Hematopoietic multipotent progenitor cell treated with erythropoietin and hydrocortisone succinate and interleukin-3 and kit ligand, for 4 days (in vitro differentiated cells): ENCODE results near the gene ZNF774.
"Not testable (repeated sequence)": the region's sequence is repeated elsewhere in the genome, so short reads cannot be mapped to it uniquely, and the experiment has no call there.

ENCODE experiments used
- DNase-seq: peaks from one replicate; pipeline ENCODE4 v3.0.0-alpha.2; 2015

The ZNF774 gene

GRCh38 chr15:90393040-90393439, 41.0 kb downstream of the ZNF774 start:
- DNase-seq = no peak

GRCh38 chr15:90394074-90394473, 42.0 kb downstream of the ZNF774 start:
- no peak for DNase-seq

GRCh38 chr15:90394748-90395442, 42.8 kb downstream of the ZNF774 start:
- DNase-seq = no peak

- DNase-seq = no peak
These were observed 44.2 kb downstream of the ZNF774 start for GRCh38 chr15:90396321-90396720.

GRCh38 chr15:90400005-90400758, 48.1 kb downstream of the ZNF774 start:
- no peak for DNase-seq

- DNase-seq = peak; percentile 96
These were observed 48.8 kb downstream of the ZNF774 start for GRCh38 chr15:90400759-90401314.

GRCh38 chr15:90401495-90401894, 49.4 kb downstream of the ZNF774 start:
- DNase-seq = no peak

GRCh38 chr15:90402223-90402622, 50.1 kb downstream of the ZNF774 start:
- peak; percentile 48 for DNase-seq

GRCh38 chr15:90402767-90403166, 50.7 kb downstream of the ZNF774 start:
- DNase-seq = no peak

GRCh38 chr15:90405055-90405607, 53.0 kb downstream of the ZNF774 start:
- DNase-seq = no peak

GRCh38 chr15:90407336-90407735, 55.3 kb downstream of the ZNF774 start:
- no peak for DNase-seq

GRCh38 chr15:90407871-90408317, 55.8 kb downstream of the ZNF774 start:
- DNase-seq = peak; percentile 38

- no peak for DNase-seq
These were observed 56.6 kb downstream of the ZNF774 start for GRCh38 chr15:90408657-90409056.

GRCh38 chr15:90409587-90409986, 57.5 kb downstream of the ZNF774 start:
- DNase-seq = not testable (repeated sequence)

- DNase-seq = not testable (repeated sequence)
These were observed 58.2 kb downstream of the ZNF774 start for GRCh38 chr15:90410316-90410715.

- DNase-seq = no peak
These were observed 59.1 kb downstream of the ZNF774 start for GRCh38 chr15:90411176-90411575.
